ENCODE measurements around the gene PPP1R2C.
A peak's percentile ranks its signal among the peaks of the same experiment; 100 is the strongest.

The PPP1R2C gene

DNA sequence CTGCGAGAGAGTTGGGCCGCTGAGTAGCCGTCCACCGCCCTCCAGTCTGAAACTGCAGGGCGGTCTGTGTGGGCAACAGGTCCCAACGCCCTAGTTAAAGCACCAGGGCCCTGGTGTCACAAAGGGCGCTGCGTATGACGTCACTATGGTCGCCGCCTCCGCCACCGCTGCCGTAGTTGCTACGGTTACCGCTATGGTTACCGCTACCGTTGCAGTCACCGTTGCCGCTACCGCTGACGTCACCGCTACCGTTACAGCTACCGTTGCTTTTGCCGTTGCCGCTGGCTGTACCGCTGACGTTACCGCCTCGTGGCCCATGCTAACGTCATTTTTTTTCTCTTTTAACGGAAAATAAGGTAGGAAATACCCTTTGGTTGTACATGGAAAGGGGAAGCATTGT lies at the start of gene PPP1R2C:
Gene PPP1R2C, minus strand, starts transcription at position 68 of the 400 bp plus-strand sequence. CDS start 84 bp downstream, outside the sequence.
- peak; percentile 29 for DNase-seq (ENCODE audit: low read depth)

DNA sequence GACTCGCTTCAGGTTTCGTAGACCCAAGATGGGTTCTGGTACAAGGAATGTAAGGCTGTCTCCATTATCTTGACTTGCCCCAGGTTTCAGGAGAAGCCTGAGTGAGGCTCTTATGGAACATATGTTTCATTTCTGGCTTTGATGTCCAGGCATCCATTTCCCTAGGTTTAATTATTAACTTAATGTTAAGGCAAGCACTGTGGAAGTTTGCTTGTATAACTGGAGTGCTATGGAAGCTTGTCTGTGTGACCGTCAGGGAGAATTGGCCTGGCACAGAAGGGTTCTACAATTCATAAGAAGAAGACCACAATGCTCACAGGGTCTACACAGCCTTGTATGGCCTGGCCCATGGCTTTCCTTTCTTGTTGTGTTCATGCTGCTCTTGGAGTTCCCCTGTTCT lies 47.2 kb upstream of the PPP1R2C start:
- no peak for DNase-seq (ENCODE audit: low read depth)

DNA sequence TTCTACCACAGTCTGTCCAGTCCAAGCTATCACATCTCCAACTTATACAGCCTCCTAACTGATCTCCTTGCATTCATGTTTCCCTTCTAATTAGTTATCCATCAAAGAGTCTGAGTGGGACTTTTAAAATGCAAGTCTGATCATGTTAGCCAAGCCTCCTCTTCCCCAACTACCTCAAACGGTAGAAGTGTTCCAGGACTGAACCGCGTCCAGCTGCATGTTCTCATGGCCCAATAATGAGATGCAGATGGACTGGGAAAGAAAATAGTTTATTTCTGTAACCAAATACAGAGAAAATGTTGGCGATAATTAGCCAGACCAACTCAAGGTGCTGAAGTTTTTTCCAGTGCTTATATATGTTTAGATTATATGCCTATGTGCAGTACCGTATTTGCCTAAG lies 46.6 kb upstream of the PPP1R2C start:
- no peak for DNase-seq (ENCODE audit: low read depth)

DNA sequence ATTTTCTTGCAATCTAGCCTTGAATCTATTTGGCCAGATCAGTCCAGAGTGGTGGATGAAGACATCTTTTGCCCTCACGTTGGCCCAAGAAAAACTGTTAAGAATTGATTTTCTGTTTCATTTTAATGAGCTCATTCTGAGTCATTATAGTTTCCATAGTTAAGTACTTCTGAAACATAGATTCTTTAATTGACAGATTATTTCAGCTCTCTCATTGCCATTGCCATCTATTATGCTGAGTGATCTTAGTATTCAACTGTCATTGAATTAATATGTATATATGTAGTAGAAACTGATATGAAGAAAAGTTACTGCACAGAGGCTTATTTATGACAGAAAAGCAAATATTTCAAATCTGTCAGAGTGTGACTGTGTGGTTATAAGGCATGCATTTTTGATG lies 45.5 kb upstream of the PPP1R2C start:
- no peak for DNase-seq (ENCODE audit: low read depth)

DNA sequence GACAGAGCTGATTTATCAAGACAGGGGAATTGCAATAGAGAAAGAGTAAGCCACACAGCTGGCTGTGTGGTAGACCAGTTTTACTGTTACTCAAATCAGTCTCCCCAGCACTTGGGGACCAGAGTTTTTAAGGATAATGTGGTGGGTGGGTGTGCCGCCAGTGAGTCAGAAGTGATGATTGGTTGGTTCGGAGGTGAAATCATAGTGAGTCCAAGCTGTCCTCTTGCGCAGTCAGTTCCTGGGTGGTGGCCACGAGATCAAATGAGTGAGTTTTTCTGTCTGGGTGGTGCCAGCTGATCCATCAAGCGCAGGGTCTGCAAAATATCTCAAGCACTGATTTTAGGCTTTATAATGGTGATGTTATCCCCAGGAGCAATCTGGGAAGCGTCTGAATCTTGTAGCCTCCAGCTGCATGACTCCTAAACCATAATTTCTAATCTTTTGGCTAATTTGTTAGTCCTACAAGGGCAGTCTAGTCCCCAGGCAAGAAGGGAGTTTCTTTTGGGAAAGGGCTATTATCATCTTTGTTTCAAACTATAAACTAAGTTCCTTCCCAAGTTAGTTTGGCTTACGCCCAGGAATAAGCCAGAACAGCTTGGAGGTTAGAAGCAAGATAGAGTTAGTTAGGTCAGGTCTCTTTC lies 44.0 kb upstream of the PPP1R2C start:
- no peak for DNase-seq (ENCODE audit: low read depth)

DNA sequence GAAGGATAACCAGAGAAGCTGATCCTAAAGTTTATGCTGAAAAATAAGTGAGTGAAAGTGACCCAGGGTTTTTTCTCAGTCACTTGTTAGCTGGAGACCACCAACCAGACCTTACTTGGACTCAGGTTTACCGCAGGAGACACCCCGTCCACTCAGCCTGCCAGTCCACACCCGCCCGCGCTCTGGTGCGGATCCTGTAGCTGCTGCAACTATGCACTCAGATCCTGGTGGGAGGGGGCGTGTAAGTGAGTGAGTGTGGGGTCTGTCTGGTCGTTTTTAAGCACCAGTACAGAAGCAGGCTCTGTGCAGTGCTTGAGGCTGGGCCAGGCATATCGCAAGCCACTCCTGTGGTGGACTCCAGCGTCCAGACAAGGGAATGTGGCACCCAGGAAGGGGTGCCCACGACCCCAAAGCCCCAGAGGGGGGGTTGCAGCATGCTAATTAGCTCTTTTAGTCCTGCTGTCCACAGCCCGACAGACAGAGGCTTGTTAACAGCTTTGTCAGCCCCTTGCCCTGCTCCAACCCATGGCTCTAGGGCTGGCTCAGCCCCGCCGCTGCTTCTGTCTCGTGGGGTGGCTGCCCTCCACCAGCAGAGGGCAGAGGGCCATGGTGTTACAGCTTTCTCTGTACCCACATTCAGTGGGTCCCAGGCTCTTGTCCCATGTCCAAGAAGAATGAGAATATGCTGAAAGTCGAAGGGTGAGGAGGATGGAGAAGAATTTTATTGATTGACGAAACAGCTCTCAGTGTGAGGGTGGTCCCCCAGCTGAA lies 40.4 kb upstream of the PPP1R2C start:
- DNase-seq (ENCODE audit: low read depth): no peak

DNA sequence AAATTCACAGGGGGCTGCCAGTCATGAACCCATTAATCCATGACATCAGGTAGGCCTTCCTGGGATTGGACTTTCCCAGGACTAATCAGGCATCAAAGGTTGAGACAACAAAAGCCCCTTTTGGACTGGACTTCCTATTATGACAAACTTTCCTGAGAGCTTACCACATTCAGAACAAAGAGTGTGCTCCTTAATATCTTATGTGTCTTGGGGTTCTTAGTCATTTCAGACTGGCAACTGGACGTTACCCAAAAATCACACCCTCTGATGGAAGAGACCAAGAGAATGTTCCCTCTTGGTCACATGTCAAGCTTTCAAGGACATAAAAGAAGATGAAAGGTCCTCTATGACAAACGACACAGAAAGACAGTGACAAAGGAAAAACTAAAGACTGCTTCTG lies 31.6 kb upstream of the PPP1R2C start:
- no peak for DNase-seq (ENCODE audit: low read depth)

DNA sequence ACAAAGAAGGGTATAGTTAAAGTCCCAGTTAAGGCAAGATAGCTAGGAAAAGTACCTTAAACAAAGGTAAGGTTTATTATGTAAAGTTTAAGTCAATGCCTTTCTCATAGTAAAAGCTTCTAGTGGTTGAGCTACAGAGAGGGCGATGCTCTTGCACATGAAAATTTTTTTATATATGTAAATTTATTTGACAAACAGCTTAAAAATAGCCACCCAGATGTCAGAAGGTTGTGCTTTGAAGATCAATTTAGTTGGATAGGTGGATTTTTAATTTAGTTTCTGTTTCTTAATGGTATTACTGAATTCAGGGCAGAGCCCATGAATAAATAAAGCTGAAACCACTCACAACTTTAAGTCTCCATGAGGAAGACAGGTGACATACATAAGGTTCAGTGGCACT lies 29.4 kb upstream of the PPP1R2C start:
- DNase-seq (ENCODE audit: low read depth): no peak

DNA sequence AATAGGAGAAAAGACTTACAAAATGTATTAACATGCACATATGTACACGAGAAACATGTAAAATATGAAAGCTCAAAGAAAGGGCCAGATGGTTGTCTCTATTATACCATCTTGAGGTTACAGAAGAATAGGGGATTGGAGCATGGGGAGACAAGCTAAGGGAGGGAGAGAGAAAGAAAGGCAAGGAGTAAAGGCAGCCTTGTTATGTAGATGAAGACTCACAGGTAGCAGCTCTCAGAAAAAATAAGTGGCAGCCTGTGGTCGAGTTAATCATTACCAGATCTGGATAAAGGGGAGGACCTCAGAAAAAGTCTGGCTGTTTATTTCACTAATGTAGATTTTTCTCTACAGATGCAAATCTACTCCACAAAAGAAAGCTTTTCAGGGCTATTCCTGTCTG lies 26.6 kb upstream of the PPP1R2C start:
- no peak for DNase-seq (ENCODE audit: low read depth)

DNA sequence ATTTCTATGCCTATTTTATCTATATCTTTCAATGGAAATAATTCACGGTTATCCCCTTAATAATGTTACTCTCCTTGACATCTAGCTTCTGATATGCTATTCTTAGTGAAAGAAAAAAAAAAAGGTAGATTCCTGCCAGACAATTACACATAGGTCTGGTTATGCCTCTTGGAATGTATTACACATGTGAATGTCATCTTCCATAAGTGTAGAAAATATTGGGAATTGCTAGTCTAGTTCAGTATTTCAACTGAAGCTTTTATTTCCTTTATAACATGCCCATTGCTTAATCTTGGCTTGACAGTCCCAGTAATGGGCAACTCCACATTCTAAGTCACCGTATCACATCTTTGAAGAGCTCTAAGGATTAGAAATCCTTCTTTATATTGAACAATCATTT lies 25.4 kb upstream of the PPP1R2C start:
- no peak for DNase-seq (ENCODE audit: low read depth)

DNA sequence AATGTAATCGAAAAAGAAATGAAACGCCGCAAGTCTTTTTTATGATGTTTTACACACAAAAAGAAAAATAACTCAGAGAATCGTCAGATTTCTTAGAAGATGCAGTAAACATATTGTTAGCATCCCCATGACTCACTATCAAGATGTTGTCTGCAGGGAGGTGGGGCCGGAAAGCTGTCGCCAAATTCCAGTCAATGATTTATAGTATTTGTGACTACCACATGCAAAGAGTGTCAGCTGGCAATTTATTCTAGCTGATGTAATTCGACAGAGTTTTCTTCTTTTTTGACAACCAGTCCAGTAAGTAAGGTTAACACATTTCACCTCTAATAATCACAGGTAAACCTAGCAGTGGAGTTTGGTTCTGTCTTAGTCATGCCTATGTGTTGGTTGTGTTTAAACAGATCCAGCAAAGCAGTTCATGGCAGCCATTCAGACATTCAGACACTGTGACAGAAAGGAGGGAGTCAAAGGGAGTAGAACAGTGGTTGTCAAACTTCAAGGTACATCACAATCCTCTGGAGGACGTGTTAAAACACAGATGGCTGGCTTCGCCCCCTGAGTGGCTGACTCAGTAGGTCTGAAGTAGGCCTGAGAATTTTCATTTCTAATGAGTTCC lies 19.8 kb upstream of the PPP1R2C start:
- DNase-seq (ENCODE audit: low read depth): no peak

DNA sequence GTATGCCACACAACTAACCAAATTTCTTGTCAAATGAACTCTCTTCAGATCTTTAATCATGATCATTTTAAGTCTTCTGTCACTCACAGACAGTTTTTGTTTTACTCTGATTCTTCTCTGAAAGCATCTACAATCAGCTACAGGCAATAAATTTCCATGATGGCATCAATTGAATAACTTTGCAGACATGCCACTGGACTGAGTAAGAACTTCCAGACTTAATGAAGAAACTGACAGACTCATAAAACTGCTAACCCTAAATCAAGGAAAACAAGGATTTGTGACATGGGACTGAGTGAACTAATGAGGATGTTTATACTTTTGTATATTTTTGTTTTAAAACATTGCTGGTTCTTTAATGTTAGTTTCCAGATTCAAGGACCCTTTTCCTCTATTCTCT lies 5.5 kb upstream of the PPP1R2C start:
- DNase-seq (ENCODE audit: low read depth): no peak

DNA sequence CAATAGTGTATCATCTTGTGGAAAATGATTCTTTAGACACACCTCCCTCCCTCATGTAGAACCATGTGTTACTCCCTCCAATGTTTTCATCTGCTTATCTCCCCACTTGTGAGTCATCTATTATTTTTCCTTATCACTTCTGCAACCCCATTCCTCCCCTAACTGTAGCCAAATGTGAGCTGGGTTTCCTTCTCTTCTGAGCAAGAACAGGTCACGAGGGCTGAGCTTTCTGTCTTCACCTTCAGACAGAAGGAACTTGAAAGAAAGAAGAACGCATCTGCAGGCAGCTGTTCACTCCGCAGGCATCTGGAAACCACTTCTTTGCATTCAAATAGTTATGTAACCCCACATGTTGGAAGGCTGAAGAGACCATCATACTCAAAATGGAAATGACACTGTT lies 1.8 kb downstream of the PPP1R2C start:
- DNase-seq (ENCODE audit: low read depth): no peak

DNA sequence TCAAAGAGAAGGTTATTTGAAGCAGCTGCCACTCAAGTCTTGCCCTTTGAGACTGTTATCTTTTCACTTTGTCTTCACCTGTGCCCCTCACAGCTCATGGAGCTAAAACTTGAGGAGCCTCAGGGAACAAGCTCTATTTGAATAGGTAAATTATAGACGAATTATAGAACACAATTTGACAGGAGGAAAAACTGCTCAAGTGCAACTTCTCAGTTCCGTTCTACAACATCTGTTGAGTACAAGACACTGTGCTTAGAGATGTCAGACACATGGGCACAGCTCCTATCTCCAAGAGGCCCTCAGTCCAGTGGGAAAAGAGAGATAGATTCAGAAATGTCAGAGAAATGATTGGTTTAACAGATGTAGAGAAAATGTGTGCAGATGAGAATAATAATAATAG lies 5.1 kb downstream of the PPP1R2C start:
- DNase-seq (ENCODE audit: low read depth): no peak

DNA sequence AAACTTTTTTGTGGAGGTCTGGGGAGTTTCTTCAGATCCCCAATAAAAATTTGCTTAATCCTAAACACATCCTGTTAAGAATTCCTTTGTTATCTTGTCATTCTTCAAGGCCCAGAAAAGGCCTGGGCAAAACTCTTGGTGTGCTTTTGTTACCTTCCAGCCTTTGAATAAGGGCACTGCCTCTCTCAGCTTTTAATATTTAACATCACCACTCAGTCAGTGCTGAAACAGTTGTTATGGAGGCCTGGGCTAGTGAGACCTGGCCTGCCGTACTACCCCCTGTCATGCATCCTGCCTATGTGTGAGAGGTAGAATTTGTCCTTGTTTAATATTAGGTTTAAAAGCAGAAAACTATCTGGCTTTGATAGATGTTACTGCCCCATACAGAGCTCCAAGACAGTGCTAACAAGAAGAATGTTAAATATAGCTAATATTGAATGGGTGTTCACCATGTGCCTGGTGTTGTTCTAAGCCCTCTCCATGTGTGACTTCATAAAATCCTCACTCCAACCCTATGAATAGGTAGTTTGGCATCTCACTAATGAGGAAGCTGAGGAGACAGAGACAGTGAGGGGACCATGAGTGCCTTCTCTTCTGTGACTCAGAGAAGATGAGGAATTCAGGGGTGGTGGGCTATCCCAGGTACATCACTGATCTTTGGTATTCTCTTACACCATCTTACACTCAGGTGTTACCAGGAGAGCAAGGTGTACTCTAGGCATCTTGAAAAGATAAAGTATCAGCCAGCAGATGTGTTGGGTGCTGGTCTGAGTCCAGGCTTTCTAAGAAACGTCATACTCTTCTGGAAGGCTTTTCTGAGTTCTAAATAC lies 6.2 kb downstream of the PPP1R2C start:
- DNase-seq (ENCODE audit: low read depth): no peak

DNA sequence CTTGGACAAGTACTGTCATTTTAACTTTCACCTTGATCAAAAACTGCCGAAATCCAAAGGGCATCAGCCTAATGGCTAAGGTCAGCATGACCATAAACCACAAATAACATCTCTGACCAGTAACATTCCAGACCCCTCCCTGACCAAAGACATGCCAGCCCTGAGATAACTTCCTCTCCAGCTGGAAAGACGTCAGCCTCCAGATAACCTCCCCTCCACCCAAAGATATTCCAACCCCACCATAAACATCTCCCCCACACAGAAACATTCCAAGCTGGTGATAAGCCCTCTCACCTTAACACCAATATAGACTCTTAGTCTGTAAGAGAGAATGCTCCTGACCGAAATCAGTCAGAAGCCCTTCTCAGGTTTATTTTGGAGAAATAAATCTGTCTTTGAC lies 7.4 kb downstream of the PPP1R2C start:
- DNase-seq (ENCODE audit: low read depth): no peak

DNA sequence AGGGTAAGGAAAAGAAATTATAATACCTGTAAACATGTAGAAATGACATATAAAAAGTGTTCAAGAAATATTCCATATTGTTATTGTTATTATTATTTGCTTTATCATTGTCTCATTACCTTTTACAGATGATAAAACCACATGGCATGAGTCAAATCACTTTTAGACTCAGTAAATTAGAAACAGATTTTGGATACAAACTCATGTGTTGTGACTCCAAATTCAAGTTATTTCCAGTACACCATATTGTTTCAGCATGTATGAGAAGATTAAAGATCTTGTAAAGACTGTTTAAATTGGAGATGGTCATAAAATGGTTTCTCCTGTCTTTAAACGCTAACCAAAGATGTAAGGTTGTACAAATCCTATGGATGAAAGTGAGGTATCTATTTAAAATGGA lies 18.1 kb downstream of the PPP1R2C start:
- no peak for DNase-seq (ENCODE audit: low read depth)

DNA sequence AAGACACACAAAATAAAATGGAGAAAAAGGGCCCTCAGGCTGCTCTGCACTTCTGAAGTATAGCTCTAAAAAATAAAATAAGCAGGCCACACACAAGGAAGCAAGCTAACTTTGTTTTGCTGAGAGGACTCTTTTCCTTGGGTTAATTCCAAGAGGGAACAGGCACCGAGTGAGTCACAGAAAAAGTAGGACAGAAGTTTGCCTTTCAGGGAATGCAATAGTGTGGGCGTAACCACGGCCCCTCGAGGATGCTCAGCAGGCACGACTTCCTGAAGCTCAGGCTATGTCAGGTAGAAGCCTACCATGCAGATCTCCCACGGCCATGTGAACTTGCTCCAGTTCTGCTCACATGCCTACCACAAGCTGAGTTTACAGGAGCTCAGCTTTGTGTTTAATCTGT lies 22.1 kb downstream of the PPP1R2C start:
- DNase-seq (ENCODE audit: low read depth): no peak

DNA sequence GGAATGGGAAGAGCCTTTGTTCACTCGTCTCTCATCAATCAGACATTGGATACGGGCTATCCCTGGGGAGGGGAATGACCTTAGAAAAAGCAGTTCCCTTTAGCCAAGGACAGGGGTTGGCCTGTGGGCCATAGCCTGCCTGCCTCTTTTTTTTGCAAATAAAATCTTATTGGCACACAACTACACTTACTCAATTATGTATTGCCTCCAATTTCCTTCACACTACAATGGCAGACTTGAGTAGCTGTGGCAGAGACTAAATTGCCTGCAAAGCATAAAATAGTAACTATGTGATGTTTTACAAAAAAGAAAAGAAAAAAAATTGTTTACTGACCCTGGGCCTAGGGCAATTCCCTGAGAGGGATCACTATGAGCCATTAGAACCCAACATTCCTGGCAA lies 23.4 kb downstream of the PPP1R2C start:
- no peak for DNase-seq (ENCODE audit: low read depth)

DNA sequence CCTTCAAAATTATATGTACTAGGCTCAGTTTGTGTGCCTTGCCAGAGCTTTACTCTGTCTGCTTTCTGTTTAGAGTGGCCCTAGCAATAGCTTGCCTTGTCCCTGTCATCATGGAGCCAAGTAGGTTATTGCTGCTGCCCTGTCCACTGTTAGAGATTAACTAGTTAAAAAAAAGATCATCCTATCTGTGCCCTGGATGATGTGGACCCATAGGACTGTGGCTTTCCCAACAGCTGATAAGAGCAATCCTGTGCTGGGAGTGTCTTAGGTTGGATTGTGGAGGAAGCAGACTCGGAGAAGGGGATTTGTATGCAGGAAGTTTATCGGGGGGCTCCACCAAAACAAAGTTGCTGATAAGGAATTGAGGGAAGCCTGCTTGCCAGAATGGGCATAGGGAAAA lies 23.8 kb downstream of the PPP1R2C start:
- no peak for DNase-seq (ENCODE audit: low read depth)

DNA sequence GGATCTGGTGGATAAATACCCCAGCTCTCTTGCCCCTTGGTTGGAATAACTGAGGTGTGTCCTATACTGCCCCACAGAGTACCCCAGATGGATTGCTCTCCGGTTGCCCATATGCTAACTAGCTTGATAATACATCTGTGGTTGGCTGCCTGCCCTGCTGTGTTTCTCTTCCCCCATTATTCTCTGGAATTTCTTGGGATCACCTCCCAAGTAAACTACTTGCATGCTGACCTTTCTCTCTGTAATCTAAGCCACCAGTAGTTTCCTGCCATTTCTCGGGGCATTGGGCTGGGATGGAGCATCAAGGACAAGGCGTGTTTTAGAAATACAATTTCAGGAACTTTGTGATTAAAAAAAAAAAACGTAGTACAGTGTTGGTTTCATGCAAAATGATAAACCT lies 25.2 kb downstream of the PPP1R2C start:
- DNase-seq (ENCODE audit: low read depth): no peak

DNA sequence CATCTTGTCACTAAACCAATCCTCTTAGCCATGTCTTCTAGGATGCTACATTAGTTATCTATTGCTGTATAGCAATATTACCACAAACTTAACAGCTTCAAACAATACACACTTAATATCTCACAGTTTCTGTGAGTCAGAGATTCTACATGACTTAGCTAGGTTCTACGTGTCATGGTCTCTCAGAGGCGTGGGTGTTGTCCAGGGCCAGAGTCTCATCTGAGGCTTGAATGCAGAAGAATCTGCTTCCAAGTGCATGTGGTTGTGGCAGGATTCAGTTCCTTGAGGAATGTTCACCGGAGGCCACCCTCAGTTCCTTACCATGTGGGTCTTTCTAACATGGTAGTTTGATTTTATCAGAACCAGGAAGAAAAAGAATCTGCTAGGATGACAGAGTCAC lies 26.4 kb downstream of the PPP1R2C start:
- DNase-seq (ENCODE audit: low read depth): no peak

All from stimulated activated CD8-positive, alpha-beta memory T cell treated with anti-CD3 and anti-CD28 coated beads, Interleukin-4, amount 100 ng/mL, for 24 hours (primary cell).